Tongue (tissue), 2 donors: ENCODE results near the gene SRGN. TPM values are rescaled to one million over a fixed set of nuclear protein-coding genes. Genes with fewer than 3 reads are reported as not detected.
A peak's percentile ranks its signal among the peaks of the same experiment; 100 is the strongest.

Source experiments
- DNase-seq: peaks from one replicate; pipeline ENCODE4 v3.0.0-alpha.2; 2015
- total RNA-seq: library from RNA; depleted of rRNA; stranded (reverse); fragments of >200 nt; gene quantifications from one replicate; pipeline ENCODE4 v1.2.3, GENCODE V29; 2014

Gene SRGN
- total RNA-seq, 1 donor from 2014 or later: 49.6 TPM

DNA sequence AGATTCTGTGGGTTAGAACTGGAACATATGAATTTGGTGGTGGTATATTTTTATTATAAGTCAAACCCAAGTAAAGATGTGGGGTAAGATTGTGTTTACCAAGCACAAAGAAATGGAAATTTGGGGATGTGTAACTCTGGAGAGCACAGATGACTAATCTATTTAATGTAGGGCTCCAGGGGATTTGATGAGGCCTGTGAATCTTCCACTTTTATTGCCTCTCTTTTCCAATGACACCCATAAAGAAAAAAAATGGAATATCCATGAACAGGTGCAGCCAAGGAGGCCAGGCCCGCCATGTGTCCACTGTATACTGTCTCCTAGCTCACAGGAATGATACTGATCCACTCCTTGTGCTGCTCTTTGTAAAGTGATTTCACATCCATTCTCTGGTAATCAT is 2.8 kb downstream of the SRGN start:
- DNase-seq: no peak

DNA sequence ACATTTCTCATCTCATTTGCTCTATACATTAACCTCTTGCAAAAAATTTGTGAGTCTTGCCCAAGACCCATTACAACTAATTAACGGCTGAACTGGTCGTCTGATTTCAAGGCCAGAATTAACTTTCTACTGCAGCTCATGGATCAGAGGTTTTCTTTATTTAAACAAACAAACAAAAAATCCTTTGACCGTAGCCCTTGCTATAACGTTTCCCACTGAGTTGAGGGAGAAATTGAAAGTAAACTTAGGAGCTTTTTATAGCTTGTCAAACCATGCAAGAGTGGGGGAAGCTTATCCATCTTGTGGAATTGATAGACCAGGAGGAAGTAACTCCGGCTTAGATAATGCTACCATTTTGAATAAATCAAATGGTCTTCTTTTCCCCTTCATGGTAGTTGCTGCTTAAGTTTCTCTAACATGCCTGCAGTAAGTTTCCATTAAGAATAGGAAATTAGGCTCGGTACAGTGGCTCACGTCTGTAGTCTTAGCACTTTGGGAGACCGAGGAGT is 3.3 kb downstream of the SRGN start:
- no peak for DNase-seq

DNA sequence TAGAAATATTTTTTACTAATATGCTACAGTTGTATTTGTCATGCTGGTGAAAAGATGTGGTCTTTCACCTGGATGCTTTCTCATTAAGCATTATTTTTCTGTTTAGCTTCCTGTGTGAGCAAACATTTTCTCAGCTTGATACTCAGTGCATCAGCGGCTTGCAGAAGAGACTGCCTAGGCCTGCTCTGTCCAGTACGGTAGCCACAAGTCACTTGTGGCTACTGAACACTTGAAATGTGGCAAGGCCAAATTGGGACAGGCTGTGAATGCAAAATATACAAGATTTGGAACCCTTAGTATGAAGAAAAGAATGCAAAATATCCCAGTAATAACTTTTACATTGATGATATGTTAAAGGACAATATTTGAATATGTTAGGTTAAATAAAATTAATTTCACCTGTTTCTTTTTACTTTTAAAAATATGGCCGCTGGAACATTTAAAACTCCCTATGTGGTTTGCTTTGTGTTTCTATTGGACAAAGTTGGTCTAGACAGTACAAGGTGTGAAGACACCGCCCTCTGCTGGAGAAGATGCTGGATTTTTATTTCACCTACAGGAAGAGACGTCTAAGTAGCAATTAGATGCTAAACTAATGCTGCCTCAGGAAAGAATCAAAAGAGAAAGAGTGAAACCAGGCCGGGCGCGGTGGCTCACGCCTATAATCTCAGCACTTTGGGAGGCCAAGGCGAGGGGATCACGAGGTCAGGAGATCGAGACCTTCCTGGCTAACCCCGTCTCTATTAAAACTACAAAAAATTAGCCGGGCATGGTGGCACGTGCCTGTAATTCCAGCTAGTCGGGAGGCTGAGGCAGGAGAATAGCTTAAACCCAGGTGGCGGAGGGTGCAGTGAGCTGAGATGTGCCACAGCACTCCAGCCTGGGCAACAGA is 5.3 kb downstream of the SRGN start:
- DNase-seq: peak; percentile 87

DNA sequence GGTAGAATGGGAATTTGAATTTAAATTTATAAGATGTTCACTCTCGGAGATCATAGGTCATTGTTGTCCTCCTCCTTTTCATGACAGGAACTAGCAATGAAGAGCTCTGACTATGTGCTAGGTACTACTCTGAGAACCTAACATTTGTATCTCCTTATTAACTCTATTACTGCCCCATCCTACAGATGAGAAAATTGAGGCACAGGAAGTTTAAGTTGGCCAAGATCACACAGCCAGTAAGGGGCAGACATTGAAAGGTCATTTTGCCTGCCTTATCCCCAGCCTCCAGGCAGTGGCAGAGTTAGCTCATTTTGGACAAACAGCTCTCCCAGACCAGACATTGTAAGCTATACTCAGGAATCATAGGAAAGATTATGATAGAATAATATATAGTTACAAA is 6.0 kb downstream of the SRGN start:
- no peak for DNase-seq

DNA sequence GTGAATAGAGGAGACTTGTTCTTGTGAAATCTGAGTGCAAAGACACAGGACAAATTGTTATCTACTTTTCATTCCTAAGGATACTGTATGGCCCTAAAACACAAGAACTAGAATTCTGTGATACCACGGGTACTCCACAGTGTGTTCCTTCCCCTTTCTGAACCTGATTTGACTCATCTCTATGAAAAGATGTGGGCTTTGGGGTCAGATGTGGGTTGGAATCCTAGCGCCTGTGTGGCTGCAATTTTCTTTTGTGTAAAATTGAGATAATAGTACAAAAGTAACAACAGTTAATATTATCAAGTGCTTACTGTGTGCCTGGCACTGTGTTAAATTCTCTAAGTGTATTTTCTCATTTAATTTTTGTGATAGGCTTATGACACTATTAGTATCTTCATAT is 8.1 kb downstream of the SRGN start:
- no peak for DNase-seq

DNA sequence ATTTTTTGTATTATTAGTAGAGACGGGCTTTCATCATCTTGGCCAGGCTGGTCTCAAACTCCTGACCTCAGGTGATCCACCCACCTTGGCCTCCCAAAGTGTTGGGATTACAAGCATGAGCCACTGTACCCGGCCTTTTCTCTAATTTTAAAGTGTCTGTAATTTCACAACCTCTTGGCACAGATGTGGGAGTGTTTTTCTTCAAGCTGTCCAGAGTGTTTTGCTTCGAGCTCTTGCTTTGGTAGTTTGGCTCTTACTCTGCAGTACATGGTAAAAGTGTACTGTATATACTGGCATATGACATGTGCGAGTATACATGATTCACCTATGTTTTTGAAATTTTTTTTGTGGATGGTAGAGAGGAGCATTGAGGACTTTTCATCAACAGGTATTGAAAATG is 9.8 kb downstream of the SRGN start:
- no peak for DNase-seq

DNA sequence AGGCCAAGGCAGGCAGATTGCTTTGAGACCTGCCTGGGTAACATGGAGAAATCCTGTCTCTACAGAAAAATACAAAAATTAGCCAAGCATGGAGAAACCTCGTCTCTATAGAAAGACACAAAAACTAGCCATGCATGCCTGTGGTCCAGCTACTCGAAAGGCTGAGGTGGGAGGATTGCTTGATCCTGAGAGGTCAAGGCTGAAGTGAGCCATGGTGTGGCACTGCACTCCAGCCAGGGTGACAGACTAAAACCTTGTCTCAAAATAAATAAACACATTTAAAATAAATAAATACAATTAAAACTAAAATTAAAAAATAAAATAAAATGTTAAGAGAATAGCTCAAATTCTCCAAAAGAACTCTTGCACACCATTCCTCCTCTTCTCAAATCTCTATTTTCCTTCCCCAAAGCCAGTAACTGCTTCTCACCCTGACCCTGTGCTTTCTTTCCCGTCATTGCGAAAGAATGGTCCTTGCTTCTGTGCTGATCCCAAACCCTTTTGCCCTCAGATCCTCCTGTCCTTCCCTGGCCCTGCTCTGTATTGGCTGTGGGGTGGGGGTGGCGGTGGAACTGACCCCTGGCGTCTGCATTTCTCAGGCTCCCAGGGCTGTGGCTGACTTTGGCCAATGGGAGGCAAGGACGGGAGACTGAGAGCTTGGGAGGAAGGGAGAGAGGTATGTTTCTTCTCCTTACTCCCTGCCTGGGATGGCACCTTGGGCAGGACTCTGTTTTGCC is 12.4 kb downstream of the SRGN start:
- DNase-seq: no peak

DNA sequence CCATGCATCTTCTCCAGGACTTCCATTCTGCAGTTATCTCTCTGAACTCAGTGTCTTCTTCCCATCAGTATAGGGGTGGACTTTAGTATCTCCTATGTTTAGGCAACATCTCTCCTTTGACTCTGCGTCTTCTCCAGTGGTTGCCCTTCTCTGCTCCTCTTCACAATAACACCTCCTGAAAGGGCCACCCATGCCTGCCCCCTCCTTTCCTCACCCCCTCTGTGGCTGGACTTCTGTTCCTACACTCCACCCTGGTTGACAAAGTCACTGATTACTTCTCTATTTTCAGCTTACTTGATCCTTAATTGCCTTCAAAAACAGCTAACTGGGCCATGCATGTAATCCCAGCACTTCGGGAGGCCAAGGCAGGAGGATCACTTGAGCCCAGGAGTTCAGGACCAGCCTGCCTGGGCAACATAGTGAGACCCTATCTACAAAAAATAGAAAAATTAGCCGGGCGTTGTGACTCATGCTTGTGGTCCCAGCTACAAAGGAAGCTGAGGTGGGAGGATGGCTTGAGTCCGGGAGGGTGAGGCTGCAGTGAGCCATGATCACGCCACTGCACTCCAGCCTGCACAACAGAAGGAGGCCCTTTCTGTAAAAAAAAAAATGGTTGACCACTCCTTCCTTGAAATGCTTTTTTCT is 13.7 kb downstream of the SRGN start:
- no peak for DNase-seq

DNA sequence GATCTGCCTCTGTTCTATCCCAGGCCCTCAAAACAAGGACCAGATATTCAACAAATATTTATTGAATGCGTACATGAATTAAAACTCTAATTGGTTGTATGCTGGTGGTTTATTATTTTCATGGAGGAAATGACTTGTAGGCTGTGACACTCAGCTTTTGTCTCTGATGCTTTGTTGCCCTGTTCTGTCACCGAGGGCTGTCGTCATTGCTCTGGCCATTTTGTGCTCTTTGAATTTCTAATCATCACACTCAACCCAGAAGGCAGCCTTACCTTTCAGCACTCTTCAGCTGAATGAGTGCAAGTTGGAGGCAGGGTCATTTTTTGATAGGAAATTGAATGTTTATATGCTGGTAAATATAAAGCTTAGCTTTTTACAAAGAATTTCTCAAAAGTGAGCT is 14.5 kb downstream of the SRGN start:
- DNase-seq: no peak

DNA sequence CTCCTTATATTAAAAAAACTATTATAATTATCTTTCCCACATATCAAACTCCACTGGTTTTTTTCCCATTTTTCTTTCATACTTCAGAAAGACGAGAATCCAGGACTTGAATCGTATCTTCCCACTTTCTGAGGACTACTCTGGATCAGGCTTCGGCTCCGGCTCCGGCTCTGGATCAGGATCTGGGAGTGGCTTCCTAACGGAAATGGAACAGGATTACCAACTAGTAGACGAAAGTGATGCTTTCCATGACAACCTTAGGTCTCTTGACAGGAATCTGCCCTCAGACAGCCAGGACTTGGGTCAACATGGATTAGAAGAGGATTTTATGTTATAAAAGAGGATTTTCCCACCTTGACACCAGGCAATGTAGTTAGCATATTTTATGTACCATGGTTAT is 15.9 kb downstream of the SRGN start:
- DNase-seq: no peak

DNA sequence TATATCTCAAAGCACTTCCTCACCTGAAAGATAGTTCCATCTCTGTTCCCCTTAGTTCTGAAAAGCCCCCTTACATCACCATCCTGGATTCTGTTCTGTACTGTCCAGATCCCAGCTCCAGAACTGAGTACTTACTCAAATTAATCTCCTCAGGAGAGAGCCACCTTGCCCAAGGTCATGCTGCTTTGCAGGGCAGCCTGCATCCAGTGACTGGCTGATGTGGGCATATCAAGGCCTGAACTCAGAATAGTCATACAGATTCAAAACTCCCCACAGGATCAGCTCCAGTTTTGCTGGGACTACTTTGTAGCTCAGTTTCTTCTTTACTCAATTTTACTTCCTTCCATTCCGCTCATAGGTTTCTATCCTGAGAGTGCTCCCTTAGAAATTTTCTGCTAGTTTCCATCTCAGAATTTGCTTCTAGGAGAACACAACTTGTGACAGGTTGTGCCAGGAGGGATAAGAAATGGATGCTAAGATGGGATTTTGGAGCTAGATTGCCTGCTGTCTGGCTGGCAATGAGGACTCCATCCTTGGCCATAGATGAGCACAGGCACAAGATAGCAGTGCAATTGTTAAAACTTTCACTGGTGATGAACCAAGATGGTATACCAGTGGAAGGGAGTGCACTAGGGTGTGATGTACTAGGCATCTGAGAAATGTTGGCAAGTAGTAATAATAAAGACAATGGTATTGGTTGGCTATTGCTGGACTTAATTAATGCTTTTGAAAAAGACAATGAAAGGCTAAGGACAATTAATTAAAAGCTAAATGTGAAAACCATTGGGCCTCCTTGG is 17.3 kb downstream of the SRGN start:
- DNase-seq: no peak

DNA sequence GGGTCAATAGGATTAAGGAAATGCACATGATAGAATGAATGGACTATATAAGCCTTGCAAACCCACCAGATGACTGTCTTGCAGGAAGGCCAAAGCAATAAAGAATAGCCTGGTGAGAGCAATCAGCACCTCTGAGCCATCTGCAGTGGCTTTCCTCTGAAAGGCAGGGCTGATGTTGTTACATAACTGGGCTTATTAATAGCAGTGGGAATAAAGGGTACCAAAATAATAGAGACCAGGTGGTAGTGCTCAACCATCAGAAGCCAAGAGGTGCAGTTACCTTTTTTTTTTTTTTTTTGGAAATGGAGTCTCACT is 19.2 kb downstream of the SRGN start:
- DNase-seq: no peak

DNA sequence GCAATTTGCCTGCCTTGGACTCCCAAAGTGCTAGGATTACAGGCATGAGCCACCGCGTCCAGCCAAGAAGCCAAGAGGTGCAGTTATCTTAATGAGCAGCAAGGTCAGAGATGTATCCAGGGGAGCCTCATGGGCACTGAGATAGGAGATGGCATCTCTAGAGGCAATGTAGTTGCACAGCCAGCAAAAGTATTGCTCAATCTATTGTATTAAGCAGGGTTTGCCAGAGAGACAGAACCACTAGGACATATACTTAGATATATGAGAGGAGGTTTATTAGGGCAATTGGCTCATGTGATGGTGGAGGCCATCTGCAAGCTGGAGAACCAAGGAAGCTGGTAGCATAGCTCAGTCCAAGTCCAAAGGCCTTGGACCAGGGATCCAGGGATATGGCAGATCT is 19.8 kb downstream of the SRGN start:
- no peak for DNase-seq

DNA sequence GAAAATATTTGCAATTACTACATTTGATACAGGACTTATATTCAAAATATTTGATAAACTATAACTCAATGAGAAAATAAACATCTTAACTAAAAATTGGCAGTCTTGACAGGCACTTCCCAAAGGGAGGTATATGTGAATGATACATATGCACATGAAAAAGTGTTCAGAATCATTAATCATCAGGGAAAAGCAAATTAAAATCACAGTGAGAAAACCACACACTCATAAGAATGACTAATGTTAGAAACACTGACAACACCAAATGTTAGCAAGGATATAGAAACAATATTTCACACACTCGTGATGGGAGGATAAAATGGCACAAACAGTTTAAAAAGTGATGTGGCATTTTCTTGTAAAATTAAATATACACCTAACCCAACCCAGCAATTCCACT is 32.0 kb downstream of the SRGN start:
- DNase-seq: no peak

DNA sequence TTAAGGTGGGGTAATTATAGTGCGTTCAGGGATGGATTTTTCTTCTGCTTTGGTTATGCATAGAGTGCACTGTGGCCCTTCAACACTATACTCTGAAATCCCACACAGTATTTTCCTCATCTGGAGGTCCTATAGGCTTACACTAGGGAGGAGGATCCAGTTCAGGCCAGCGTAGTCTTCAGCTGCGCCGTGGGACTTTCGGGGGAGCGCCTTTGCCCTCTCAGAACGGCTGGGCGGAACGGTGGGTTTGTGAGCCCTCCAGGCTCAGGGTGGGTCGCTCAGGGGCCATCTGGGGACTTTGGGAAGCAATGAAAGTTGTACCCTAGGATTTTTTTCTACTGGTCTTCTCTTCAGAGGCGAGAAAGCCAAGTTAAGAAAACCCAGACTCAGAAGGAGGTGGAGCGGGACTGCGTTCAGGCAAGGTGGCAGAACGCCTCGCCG is 35.4 kb downstream of the SRGN start:
- no peak for DNase-seq

DNA sequence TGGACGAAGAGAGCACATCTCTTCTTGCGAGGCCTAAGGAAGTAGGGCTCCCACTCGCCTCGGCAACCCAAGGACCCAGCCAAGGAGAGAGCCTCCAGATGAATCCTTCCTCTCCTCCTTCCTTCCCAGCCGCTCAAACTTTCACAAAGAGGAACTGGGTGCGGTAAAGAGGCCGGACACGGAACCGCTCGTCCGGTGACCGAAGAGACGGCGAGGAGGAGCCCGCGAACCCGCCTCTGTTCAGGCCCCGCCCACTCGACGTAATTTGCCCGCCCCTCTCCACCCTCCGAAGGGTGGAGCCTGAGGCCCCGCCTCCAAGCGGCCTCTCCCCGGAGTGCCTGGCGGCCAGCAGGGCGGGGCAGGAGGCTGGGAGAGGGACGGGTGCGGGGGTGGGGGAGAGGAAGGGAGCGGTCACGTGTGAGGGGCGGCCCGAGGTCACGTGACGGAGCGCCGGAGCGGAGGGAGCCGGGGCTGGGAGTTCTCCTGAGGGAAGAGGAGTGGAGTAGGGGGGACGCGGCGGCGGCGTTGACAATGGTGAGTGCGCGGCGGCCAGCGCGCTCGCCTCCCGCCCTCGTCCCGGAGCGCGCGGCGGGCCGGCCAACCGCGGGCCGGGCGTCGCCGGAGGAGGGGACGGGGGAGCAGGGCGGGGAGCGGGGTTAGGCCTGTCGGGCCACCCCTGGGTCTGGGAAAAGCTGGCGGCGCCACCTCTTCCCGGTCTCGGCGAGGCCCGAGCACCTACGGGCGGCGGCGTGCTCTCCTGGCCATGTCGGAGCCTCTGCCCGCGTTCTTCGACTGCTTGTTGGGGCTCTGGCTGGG is 36.1 kb downstream of the SRGN start, which contains the start of gene VPS26A:
VPS26A (plus strand) TSS at position 432 of the 816 bp plus-strand sequence; CDS start at position 532, 100 bp downstream.
- peak; percentile 99 for DNase-seq

DNA sequence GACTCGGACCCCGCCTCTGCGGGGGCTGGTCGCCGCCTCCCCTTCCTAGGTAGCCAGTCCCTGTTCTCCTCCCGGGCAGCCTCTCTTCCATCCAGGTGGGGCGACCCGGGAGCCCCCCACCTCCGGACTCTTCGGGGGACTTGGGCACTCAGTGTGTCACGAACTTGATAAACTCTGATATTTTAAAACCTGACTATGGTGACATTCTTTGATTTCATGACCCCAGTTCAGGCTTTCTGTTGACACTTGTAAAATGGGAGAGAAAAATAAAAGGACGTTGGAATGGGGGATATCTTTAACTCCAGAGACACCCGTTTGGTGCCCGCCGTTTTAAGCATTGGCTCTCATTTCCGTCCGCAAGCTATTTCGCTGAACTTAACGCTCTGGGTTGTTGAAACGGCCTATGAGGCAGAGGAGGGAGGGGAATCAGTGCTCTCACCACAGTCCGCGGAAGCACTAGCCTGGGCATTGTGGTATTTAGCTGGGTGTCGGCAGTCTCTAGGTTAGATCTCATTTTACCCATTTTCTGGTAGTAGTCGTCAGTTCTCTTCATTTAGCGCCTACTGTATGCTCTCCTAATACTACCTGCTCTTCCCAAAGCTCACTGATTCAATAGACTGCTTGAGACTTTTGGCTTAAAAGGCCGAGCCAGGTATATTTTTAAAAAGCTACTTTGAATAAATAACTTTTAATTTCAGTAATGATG is 36.8 kb downstream of the SRGN start:
- DNase-seq: peak; percentile 60

DNA sequence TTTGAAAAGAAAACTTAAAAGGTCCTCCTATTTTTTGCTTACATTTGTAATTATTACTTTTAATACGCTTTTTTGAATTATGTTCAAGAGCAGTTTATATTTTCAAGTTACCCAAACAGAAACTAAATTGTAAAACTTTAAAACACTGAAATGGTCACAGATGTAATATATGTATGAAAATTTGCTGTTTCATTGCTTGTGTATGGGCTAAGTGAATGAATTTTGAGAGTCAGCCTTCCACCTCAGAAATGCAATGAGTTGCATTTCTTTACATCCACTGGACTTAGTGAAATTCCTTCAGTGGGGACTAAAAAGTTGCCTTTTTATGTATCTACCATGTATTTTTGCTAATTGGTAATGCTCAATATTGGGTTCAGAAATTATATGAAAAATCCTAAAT is 37.7 kb downstream of the SRGN start:
- DNase-seq: no peak

DNA sequence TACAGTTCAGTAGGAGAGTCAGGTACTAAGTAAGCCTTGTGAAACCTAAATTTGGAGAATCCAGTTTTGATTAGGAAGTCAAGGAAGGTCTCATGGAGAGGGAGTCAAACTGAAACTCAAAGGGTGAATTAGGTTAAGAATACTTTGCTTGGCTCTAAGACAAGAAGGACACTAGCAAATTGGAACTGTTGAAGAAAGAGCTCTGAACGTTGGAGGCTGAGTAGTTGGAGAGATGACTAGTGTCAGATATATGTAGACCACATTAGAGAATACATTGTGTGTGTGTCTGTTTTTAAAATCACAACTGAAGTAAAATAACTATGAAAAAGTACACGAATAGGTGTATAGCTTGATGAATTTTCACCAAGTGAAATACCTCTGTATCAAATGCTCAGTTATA is 42.3 kb downstream of the SRGN start:
- no peak for DNase-seq

DNA sequence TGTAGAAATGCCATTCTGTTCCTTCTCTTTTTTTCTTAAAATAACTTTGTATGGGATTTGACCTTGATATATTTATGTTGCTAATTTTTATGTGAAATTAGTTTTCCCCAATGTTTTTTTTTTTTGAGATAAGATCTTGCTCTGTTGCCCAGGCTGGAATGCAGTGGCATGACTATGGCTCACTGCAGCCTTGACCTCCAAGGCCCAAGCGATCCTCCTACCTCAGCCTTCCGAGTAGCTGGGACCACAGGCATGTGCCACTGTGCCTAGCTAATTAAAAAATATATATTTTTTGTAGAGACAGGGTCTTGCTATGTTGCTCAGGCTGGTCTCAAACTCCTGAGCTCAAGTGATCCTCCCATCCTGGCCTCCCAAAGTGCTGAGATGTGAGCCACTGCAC is 52.1 kb downstream of the SRGN start:
- no peak for DNase-seq

DNA sequence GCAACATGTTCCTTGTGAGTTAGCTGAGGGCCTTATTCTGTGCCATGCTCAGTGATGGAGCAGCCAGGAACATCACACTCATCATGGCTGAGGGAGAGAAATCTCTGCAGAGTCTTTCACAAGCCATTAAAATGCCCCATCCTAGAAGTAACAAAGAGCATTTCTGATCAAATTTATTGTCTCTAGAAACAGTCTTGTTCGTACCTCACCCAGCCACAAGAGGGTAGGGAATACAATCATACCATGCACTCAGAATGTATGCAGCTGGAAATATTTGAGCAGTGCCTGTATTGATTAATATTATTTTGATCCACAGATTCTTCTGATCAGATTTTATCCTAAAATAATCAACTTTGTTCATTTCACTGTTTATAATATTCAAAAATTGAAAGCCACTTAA is 53.4 kb downstream of the SRGN start:
- DNase-seq: no peak
